ENCODE data around the gene MAN1A1.

DNA sequence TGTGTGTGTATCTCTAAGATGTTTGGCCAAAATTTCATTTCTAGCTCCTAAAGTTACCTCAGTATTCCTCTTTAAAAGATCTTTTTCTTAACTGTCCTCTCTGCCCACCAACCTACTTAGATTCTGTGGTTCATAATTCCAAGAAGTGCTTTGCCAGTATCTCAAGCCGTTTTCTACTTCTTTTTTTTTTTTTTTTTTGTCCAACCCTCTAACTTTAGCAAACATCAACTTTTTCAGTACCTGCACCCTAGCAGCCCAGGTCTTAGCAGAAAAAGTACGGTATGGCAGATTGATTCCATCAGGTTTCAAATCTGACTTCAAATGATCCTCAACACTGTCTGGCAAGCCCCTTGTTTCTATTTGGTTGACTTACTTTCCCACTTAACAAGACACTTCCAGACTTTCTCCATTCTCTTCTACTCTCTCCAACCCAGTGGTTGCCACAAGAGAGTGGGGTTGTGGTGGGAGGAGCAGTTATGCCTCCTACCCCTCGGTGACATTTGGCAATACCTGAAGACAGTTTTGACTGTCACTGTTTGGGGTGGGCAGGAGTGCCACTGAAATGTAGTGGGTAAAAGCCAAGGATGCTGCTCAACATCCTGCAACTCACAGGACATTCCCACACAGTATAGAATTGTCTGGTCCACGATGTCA, 10.8 kb upstream of the MAN1A1 start:
- TF ChIP-seq, protein P1, sequence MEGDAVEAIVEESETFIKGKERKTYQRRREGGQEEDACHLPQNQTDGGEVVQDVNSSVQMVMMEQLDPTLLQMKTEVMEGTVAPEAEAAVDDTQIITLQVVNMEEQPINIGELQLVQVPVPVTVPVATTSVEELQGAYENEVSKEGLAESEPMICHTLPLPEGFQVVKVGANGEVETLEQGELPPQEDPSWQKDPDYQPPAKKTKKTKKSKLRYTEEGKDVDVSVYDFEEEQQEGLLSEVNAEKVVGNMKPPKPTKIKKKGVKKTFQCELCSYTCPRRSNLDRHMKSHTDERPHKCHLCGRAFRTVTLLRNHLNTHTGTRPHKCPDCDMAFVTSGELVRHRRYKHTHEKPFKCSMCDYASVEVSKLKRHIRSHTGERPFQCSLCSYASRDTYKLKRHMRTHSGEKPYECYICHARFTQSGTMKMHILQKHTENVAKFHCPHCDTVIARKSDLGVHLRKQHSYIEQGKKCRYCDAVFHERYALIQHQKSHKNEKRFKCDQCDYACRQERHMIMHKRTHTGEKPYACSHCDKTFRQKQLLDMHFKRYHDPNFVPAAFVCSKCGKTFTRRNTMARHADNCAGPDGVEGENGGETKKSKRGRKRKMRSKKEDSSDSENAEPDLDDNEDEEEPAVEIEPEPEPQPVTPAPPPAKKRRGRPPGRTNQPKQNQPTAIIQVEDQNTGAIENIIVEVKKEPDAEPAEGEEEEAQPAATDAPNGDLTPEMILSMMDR (IDR thresholded peaks at IDR 0.05 in 8 of 11, conservative IDR thresholded peaks at IDR 0.05 in 3 of 11): no peak
- no peak for TF ChIP-seq POLR2A (IDR thresholded peaks at IDR 0.05)

Measured in spleen (tissue), 7 donors.